Type B pancreatic cell (in vitro differentiated cells): ENCODE results near the gene SPATA46. TPM values are rescaled to one million over a fixed set of nuclear protein-coding genes. Genes with fewer than 3 reads are reported as not detected.

Experiments used
- DNase-seq: peaks from one replicate; pipeline ENCODE4 v3.0.0; 2021; ENCODE audit warnings: mixed read lengths; ENCODE audit not compliant: unreplicated experiment; ENCODE audit errors: extremely low spot score
- H3K27ac Mint-ChIP-seq: 2 replicates; pipeline ENCODE4 v1.8.0; 2021; ENCODE audit warnings: mild to moderate bottlenecking, mixed read lengths
- H3K27me3 Mint-ChIP-seq: 2 replicates; pipeline ENCODE4 v1.8.0; 2021; ENCODE audit warnings: mixed read lengths
- H3K36me3 Mint-ChIP-seq: 2 replicates; pipeline ENCODE4 v1.8.0; 2021; ENCODE audit warnings: mixed read lengths
- H3K4me1 Mint-ChIP-seq: one replicate; pipeline ENCODE4 v1.8.0; 2021; ENCODE audit warnings: mixed read lengths; ENCODE audit not compliant: unreplicated experiment
- H3K4me3 Mint-ChIP-seq: 2 replicates; pipeline ENCODE4 v1.8.0; 2021; ENCODE audit warnings: mild to moderate bottlenecking, mixed read lengths
- H3K9me3 Mint-ChIP-seq: 2 replicates; pipeline ENCODE4 v1.8.0; 2021; ENCODE audit warnings: mixed read lengths
- CTCF ChIP-seq: fragments of 200-600 bp; sonication (generic); conservative IDR thresholded peaks from 2 replicates; pipeline ENCODE4 v1.5.0; 2021; ENCODE audit warnings: antibody characterized with exemption, mild to moderate bottlenecking
- total RNA-seq: library from RNA; stranded (reverse); gene quantifications from 2 replicates; pipeline ENCODE4 v1.2.1, GENCODE V29; 2021; ENCODE audit warnings: low replicate concordance

The SPATA46 gene
- total RNA-seq, 1 donor from 2014 or later, result not detected

- Mint-ChIP-seq H3K27ac (no peak overlapping the region), H3K27me3 (no peaks in the 10 kb centered on the region), H3K4me3 (no peak overlapping the region), H3K4me1 (peaks cover 2% of the 10 kb centered on the region), H3K36me3 (no peaks in the 10 kb centered on the region), H3K9me3 (no peaks in the 10 kb centered on the region)
- no peak for TF ChIP-seq CTCF
- DNase-seq, result no peak
Observed at GRCh38 chr1:162405800-162406199, 29.1 kb upstream of the SPATA46 start.

GRCh38 chr1:162404550-162405160 is 28.0 kb upstream of the SPATA46 start:
- no peaks in the 10 kb centered on the region for H3K9me3 Mint-ChIP-seq
- no peaks in the 10 kb centered on the region for H3K27me3 Mint-ChIP-seq
- TF ChIP-seq CTCF, result no peak

GRCh38 chr1:162400790-162401355 is 24.2 kb upstream of the SPATA46 start:
- Mint-ChIP-seq H3K27ac (no peak overlapping the region), H3K27me3 (peaks cover 28% of the 10 kb centered on the region), H3K36me3 (no peaks in the 10 kb centered on the region), H3K9me3 (no peaks in the 10 kb centered on the region), H3K4me1 (peaks cover 26% of the 10 kb centered on the region), H3K4me3 (no peak overlapping the region)
- DNase-seq, result no peak
- no peak for TF ChIP-seq CTCF

More at GRCh38 chr1:162404550-162405160, 28.0 kb upstream of the SPATA46 start:
- Mint-ChIP-seq H3K4me1 (peaks cover 6% of the 10 kb centered on the region), H3K27ac (no peak overlapping the region), H3K4me3 (no peak overlapping the region), H3K36me3 (no peaks in the 10 kb centered on the region)
- no peak for DNase-seq

GRCh38 chr1:162398999-162399580 is 22.4 kb upstream of the SPATA46 start:
- H3K4me3 Mint-ChIP-seq, result no peak overlapping the region
- H3K27ac Mint-ChIP-seq, result no peak overlapping the region
- H3K4me1 Mint-ChIP-seq, result peaks cover 26% of the 10 kb centered on the region
- no peak for TF ChIP-seq CTCF
- no peak for DNase-seq
- H3K36me3 Mint-ChIP-seq, result no peaks in the 10 kb centered on the region
- H3K9me3 Mint-ChIP-seq, result no peaks in the 10 kb centered on the region
- peaks cover 29% of the 10 kb centered on the region for H3K27me3 Mint-ChIP-seq

GRCh38 chr1:162397943-162398560 is 21.4 kb upstream of the SPATA46 start:
- no peaks in the 10 kb centered on the region for H3K36me3 Mint-ChIP-seq
- H3K27ac Mint-ChIP-seq, result no peak overlapping the region
- TF ChIP-seq CTCF, result no peak
- H3K9me3 Mint-ChIP-seq, result no peaks in the 10 kb centered on the region
- DNase-seq, result no peak
- H3K4me3 Mint-ChIP-seq, result no peak overlapping the region
- peaks cover 26% of the 10 kb centered on the region for H3K4me1 Mint-ChIP-seq
- H3K27me3 Mint-ChIP-seq, result peaks cover 29% of the 10 kb centered on the region
